ENCODE measurements around the gene PMEPA1. TPM values are rescaled to one million over a fixed set of nuclear protein-coding genes. Genes with fewer than 3 reads are reported as not detected.

The PMEPA1 gene
- total and polyA plus RNA-seq, 10 of the 15 experiments (the other 5 are each of a cell fraction or from before 2014, with no cell fraction given): 0.02 to 0.10 (median 0.04) TPM; not detected in 3

DNA sequence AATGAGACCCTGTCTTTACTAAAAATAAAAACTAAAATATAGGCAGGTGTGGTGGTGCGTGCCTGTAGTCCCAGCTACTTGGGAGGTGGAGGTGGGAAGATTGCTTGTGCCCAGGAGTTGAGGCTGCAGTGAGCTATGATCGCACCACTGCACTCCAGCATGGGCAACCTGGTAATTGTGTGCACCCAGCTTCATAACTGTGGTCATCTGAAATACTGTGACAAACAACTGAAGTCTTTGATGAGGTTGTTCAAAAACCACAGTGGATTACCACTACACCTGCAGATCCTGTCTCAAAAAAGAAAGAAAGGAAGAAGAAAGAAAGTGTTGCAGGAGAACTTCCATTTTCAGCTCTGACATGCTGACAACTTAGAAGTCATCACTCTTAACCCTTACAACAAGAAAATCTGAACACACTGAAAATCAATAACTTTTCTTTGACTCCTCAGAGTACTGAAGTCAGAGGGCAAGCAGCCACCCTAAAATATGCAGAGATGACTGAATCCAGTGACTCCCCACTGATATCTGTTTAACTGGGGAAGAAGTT, 75.8 kb downstream of the PMEPA1 start:
- Histone ChIP-seq H3K79me2 (ENCODE audit: control insufficient read depth, insufficient read depth, low read length) (no peaks in the 10 kb centered on the region), H3K27ac (ENCODE audit: control insufficient read depth, insufficient read depth) (no peak overlapping the region), H4K20me1 (ENCODE audit: control insufficient read depth, insufficient read depth) (no peaks in the 10 kb centered on the region), H3K4me2 (ENCODE audit: control insufficient read depth, insufficient read depth) (no peak overlapping the region), H3K9me3 (replicated peaks; ENCODE audit: control insufficient read depth, insufficient read depth, low read length) (no peaks in the 10 kb centered on the region; the same call in 2 of the 3 replicates), H3K9ac (ENCODE audit: control insufficient read depth, insufficient read depth, low read length) (no peak overlapping the region), H2AFZ (ENCODE audit: control insufficient read depth, low read depth, low read length) (no peak overlapping the region), H3K27me3 (replicated peaks in 1 of 2; ENCODE audit: control insufficient read depth in 2 of 2, insufficient read depth in 2 of 2, low read length in 1 of 2) (peaks cover 0 to 4% of the 10 kb centered on the region in 2 experiments; a peak in 2 of 4 replicates), H3K4me3 (no peak overlapping the region), H3K4me1 (ENCODE audit: control insufficient read depth, insufficient read depth, low read length) (no peaks in the 10 kb centered on the region), H3K36me3 (ENCODE audit: control insufficient read depth in 2 of 2, insufficient read depth in 2 of 2, low read length in 1 of 2) (no peaks in the 10 kb centered on the region)
- 14% methylated on average over 2 of the region's 2 CpGs for WGBS (ENCODE audit: insufficient coverage, insufficient replicate concordance, low lambda C conversion rate, missing lambda C conversion rate)
- RAD21 ChIA-PET (ENCODE audit: unreplicated experiment): no interaction called here
- CTCF ChIA-PET: no interaction called here
- peak; percentile 34; the same call in 2 of the 3 replicates for ATAC-seq
- SMC1A ChIA-PET (ENCODE audit: uncharacterized antibody, unreplicated experiment): no interaction called here
- BruUV-seq (replicated peaks): no TSS peak
- TF ChIP-seq JUND (IDR thresholded peaks at IDR 0.05; ENCODE audit: low read depth, low read length): no peak
- peak; percentile 73 for TF ChIP-seq RUNX3 (IDR thresholded peaks at IDR 0.05; ENCODE audit: low read length)
- FAIRE-seq: no peak
- in situ Hi-C loops (cut with MboI): no loop called here
- no peak for DNase-seq (ENCODE audit: low read depth, low spot score)
- POLR2A ChIA-PET: no interaction called here
- intact Hi-C loops (cut with micrococcal nuclease; ENCODE audit: unreplicated experiment): no loop called here

DNA sequence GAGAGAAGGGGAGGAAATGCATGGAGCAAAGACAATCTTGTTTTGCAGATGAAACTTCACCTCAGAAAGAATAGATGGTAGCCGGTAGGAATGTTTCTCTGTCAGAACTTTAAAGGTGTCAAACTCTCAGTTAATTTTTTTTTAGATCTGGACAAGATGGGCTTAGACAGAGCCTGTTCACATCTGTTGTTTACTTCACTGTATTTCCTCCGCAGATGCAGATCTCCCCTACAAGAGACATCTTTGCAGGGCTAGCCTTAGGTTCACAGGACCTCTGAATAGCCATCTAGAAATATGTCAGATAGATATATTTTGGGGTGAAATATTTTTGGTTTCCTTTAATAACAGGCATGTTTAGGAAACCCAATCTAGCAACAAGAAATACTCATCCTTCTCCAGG, 77.5 kb downstream of the PMEPA1 start:
- Histone ChIP-seq H3K79me2 (ENCODE audit: control insufficient read depth, insufficient read depth, low read length) (no peaks in the 10 kb centered on the region), H3K27ac (ENCODE audit: control insufficient read depth, insufficient read depth) (no peak overlapping the region), H3K4me3 (no peak overlapping the region), H2AFZ (ENCODE audit: control insufficient read depth, low read depth, low read length) (no peak overlapping the region), H3K4me2 (ENCODE audit: control insufficient read depth, insufficient read depth) (no peak overlapping the region), H3K27me3 (replicated peaks in 1 of 2; ENCODE audit: control insufficient read depth in 2 of 2, insufficient read depth in 2 of 2, low read length in 1 of 2) (peaks cover 0 to 4% of the 10 kb centered on the region in 2 experiments; a peak in 2 of 4 replicates), H3K36me3 (ENCODE audit: control insufficient read depth in 2 of 2, insufficient read depth in 2 of 2, low read length in 1 of 2) (no peaks in the 10 kb centered on the region), H4K20me1 (ENCODE audit: control insufficient read depth, insufficient read depth) (no peaks in the 10 kb centered on the region), H3K9me3 (replicated peaks; ENCODE audit: control insufficient read depth, insufficient read depth, low read length) (no peaks in the 10 kb centered on the region; the same call in 2 of the 3 replicates), H3K9ac (ENCODE audit: control insufficient read depth, insufficient read depth, low read length) (no peak overlapping the region), H3K4me1 (ENCODE audit: control insufficient read depth, insufficient read depth, low read length) (no peaks in the 10 kb centered on the region)
- ChIA-PET SMC1A (ENCODE audit: uncharacterized antibody, unreplicated experiment) (no interaction called here), POLR2A (no interaction called here), RAD21 (ENCODE audit: unreplicated experiment) (no interaction called here), CTCF (no interaction called here)
- ATAC-seq (no peak), DNase-seq (ENCODE audit: low read depth, low spot score) (no peak), FAIRE-seq (no peak)
- in situ Hi-C loops (cut with MboI) (no loop called here), intact Hi-C loops (cut with micrococcal nuclease; ENCODE audit: unreplicated experiment) (no loop called here)
- WGBS (ENCODE audit: insufficient coverage, insufficient replicate concordance, low lambda C conversion rate, missing lambda C conversion rate): 5% methylated on average over 2 of the region's 2 CpGs
- BruUV-seq (replicated peaks): no TSS peak
- TF ChIP-seq, protein P1, sequence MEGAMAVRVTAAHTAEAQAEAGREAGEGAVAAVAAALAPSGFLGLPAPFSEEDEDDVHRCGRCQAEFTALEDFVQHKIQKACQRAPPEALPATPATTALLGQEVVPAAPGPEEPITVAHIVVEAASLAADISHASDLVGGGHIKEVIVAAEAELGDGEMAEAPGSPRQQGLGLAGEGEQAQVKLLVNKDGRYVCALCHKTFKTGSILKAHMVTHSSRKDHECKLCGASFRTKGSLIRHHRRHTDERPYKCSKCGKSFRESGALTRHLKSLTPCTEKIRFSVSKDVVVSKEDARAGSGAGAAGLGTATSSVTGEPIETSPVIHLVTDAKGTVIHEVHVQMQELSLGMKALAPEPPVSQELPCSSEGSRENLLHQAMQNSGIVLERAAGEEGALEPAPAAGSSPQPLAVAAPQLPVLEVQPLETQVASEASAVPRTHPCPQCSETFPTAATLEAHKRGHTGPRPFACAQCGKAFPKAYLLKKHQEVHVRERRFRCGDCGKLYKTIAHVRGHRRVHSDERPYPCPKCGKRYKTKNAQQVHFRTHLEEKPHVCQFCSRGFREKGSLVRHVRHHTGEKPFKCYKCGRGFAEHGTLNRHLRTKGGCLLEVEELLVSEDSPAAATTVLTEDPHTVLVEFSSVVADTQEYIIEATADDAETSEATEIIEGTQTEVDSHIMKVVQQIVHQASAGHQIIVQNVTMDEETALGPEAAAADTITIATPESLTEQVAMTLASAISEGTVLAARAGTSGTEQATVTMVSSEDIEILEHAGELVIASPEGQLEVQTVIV (IDR thresholded peaks at IDR 0.05; ENCODE audit: borderline replicate concordance, partially characterized antibody): no peak
- TF ChIP-seq SPI1 (IDR thresholded peaks at IDR 0.05; ENCODE audit: borderline replicate concordance, insufficient read depth, low read depth, low read length): no peak
- TF ChIP-seq SRF (IDR thresholded peaks at IDR 0.05; ENCODE audit: low read depth in 2 of 2, low read length in 2 of 2): no peak
- TF ChIP-seq HDAC2 (IDR thresholded peaks at IDR 0.05): no peak
- TF ChIP-seq, protein P2, sequence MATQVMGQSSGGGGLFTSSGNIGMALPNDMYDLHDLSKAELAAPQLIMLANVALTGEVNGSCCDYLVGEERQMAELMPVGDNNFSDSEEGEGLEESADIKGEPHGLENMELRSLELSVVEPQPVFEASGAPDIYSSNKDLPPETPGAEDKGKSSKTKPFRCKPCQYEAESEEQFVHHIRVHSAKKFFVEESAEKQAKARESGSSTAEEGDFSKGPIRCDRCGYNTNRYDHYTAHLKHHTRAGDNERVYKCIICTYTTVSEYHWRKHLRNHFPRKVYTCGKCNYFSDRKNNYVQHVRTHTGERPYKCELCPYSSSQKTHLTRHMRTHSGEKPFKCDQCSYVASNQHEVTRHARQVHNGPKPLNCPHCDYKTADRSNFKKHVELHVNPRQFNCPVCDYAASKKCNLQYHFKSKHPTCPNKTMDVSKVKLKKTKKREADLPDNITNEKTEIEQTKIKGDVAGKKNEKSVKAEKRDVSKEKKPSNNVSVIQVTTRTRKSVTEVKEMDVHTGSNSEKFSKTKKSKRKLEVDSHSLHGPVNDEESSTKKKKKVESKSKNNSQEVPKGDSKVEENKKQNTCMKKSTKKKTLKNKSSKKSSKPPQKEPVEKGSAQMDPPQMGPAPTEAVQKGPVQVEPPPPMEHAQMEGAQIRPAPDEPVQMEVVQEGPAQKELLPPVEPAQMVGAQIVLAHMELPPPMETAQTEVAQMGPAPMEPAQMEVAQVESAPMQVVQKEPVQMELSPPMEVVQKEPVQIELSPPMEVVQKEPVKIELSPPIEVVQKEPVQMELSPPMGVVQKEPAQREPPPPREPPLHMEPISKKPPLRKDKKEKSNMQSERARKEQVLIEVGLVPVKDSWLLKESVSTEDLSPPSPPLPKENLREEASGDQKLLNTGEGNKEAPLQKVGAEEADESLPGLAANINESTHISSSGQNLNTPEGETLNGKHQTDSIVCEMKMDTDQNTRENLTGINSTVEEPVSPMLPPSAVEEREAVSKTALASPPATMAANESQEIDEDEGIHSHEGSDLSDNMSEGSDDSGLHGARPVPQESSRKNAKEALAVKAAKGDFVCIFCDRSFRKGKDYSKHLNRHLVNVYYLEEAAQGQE (IDR thresholded peaks at IDR 0.05; ENCODE audit: low read depth, low read length): no peak
- TF ChIP-seq, protein P3, sequence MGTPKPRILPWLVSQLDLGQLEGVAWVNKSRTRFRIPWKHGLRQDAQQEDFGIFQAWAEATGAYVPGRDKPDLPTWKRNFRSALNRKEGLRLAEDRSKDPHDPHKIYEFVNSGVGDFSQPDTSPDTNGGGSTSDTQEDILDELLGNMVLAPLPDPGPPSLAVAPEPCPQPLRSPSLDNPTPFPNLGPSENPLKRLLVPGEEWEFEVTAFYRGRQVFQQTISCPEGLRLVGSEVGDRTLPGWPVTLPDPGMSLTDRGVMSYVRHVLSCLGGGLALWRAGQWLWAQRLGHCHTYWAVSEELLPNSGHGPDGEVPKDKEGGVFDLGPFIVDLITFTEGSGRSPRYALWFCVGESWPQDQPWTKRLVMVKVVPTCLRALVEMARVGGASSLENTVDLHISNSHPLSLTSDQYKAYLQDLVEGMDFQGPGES (IDR thresholded peaks at IDR 0.05): no peak
- no peak for TF ChIP-seq POLR2AphosphoS5 (IDR thresholded peaks at IDR 0.05; ENCODE audit: low read length)
- no peak for TF ChIP-seq FOS (IDR thresholded peaks at IDR 0.05; ENCODE audit: borderline replicate concordance, extremely low read depth, insufficient read length)
- TF ChIP-seq RFX5 (IDR thresholded peaks at IDR 0.05; ENCODE audit: low read depth, low read length): no peak
